ENCODE measurements around the gene KIF5A. TPM values are rescaled to one million over a fixed set of nuclear protein-coding genes. Genes with fewer than 3 reads are reported as not detected.

Gene KIF5A
- total RNA-seq, 4 donors from 2014 or later: 0.35 to 2.5 (median 1.4) TPM

DNA sequence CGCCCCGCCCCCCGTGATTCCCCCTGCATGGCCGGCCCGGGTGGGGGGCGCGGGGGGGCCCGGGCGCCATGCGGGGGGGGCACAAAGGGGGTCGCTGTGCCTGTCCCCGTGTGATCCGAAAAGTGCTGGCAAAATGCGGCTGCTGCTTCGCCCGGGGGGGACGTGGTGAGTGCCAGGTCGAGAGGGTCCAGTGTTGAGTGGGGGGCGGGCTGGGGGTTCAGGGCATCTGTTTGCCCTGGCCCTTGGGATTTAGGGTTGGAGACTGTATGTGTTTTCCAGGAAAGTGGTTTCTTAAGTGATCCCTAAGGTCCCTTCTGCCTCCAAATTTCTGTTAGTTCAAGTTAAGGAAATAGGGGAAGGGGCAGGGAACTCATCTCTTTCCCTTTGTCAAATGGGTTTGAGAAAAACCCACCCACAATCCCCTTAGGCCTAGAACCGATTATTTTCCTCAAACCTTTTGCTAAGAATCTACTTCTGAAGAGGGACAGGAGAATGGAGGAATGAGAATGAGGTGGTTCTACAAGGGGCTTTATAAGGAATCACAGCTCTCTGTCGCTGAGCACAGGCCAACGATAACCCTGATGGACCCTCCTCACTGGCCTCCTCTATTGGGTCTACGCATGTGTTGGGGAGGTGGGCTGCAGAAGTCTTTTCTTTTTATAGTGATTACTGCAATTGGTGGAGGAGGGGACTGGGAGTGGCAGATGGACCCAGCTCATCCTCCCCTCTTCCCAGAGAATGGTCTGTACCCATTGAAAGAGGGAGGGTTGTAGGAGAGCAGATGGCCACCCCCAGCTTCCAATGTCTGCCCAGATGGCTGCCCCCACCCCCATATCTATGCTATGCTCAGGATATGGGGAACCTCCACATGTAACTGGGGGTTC, 62.2 kb downstream of the KIF5A start:
- Histone ChIP-seq H3K4me1 (peaks cover 0 to 15% (median 11%) of the 10 kb centered on the region in 4 donors), H3K27me3 (no peaks in the 10 kb centered on the region), H3K27ac (peak overlapping the region; percentile 43 to 87 (median 70)), H3K9me3 (no peaks in the 10 kb centered on the region), H3K36me3 (no peaks in the 10 kb centered on the region), H3K4me3 (peak overlapping the region; percentile 48 to 66 (median 61))
- DNase-seq: no peak
- TF ChIP-seq POLR2A (IDR thresholded peaks at IDR 0.05): no peak

GRCh38 chr12:57612711-57613426, 63.0 kb downstream of the KIF5A start:
- TF ChIP-seq POLR2A (IDR thresholded peaks at IDR 0.05): no peak
- TF ChIP-seq, protein P1, sequence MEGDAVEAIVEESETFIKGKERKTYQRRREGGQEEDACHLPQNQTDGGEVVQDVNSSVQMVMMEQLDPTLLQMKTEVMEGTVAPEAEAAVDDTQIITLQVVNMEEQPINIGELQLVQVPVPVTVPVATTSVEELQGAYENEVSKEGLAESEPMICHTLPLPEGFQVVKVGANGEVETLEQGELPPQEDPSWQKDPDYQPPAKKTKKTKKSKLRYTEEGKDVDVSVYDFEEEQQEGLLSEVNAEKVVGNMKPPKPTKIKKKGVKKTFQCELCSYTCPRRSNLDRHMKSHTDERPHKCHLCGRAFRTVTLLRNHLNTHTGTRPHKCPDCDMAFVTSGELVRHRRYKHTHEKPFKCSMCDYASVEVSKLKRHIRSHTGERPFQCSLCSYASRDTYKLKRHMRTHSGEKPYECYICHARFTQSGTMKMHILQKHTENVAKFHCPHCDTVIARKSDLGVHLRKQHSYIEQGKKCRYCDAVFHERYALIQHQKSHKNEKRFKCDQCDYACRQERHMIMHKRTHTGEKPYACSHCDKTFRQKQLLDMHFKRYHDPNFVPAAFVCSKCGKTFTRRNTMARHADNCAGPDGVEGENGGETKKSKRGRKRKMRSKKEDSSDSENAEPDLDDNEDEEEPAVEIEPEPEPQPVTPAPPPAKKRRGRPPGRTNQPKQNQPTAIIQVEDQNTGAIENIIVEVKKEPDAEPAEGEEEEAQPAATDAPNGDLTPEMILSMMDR (IDR thresholded peaks at IDR 0.05): no peak
- DNase-seq: no peak
- H3K27ac ChIP-seq: no peak overlapping the region
- H3K4me3 ChIP-seq: no peak overlapping the region
- peaks cover 0 to 15% (median 11%) of the 10 kb centered on the region in 4 donors for H3K4me1 ChIP-seq
- H3K9me3 ChIP-seq: no peaks in the 10 kb centered on the region
- no peaks in the 10 kb centered on the region for H3K27me3 ChIP-seq
- H3K36me3 ChIP-seq: no peaks in the 10 kb centered on the region

DNA sequence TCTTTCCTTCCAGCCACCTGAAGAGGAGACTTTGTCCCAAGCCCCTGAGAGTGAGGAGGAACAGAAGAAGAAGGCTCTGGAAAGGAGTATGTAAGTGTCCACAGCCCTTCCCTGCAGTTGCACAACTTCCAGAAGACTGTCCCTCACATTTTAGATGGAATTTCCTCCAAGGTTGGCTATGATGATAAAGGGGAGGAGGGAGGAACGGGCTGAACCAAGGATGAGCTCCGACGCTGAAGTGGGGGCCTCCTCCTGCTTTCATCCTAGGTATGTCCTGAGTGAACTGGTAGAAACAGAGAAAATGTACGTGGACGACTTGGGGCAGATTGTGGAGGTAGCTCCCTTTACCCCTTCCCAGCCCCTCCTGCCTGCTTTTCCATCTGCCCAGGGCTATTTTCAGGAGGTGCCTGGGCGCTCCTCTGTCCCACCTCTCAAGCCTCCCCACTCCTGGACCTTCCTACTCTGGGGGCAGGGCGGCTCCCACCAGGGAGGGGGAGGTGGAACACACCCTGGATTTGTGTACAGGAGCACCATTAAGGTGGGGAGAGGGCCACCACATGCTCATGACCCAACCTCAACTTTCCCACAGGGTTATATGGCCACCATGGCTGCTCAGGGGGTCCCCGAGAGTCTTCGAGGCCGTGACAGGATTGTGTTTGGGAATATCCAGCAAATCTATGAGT, 63.7 kb downstream of the KIF5A start:
- TF ChIP-seq, protein P1 (IDR thresholded peaks at IDR 0.05): no peak
- no peak for TF ChIP-seq POLR2A (IDR thresholded peaks at IDR 0.05)
- no peak for DNase-seq
- no peaks in the 10 kb centered on the region for H3K36me3 ChIP-seq
- H3K27me3 ChIP-seq: no peaks in the 10 kb centered on the region
- H3K4me3 ChIP-seq: no peak overlapping the region
- H3K9me3 ChIP-seq: no peaks in the 10 kb centered on the region
- H3K4me1 ChIP-seq: peaks cover 0 to 15% (median 11%) of the 10 kb centered on the region in 4 donors
- H3K27ac ChIP-seq: no peak overlapping the region

GRCh38 chr12:57614178-57614947, 64.5 kb downstream of the KIF5A start:
- no peak overlapping the region for H3K27ac ChIP-seq
- peak in 2 of 3 donors; percentile 64 to 73 for DNase-seq
- no peak overlapping the region for H3K4me3 ChIP-seq
- no peaks in the 10 kb centered on the region for H3K36me3 ChIP-seq
- peaks cover 0 to 17% (median 12%) of the 10 kb centered on the region in 4 donors for H3K4me1 ChIP-seq
- no peak for TF ChIP-seq POLR2A (IDR thresholded peaks at IDR 0.05)
- TF ChIP-seq, protein P1 (IDR thresholded peaks at IDR 0.05): no peak
- no peaks in the 10 kb centered on the region for H3K9me3 ChIP-seq
- H3K27me3 ChIP-seq: peaks cover 0 to 4% of the 10 kb centered on the region in 2 donors

DNA sequence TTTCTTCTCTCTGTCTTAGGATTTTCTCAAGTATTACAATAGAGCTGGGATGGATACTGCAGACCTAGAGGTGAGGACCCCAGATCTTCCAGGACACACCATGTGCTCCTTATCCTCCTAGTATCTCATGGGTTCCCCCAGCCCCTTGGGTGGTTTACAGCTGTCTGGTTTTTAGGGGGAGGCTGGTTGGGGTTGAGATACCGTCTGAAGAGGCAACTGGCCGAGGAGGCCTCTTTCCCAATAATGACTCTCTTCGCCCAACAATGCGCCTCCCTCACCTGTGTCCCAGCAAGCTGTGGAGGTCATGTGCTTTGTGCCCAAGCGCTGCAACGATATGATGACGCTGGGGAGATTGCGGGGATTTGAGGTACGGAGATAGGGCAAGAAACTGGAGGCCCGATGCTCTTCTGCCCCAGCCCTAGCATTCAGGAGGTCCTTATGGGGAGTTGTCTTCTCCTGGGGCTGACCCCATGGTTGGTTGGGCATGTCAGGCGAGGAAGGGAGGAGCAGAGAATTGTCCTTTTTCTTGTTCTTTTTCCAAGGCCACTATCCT, 65.2 kb downstream of the KIF5A start:
- peaks cover 0 to 23% (median 14%) of the 10 kb centered on the region in 4 donors for H3K4me1 ChIP-seq
- H3K9me3 ChIP-seq: no peaks in the 10 kb centered on the region
- no peak for TF ChIP-seq POLR2A (IDR thresholded peaks at IDR 0.05)
- TF ChIP-seq, protein P1 (IDR thresholded peaks at IDR 0.05): no peak
- peaks cover 0 to 10% of the 10 kb centered on the region in 2 donors for H3K27me3 ChIP-seq
- H3K36me3 ChIP-seq: no peaks in the 10 kb centered on the region
- H3K4me3 ChIP-seq: no peak overlapping the region
- no peak overlapping the region for H3K27ac ChIP-seq
- DNase-seq: no peak

All from Peyer's patch (tissue), 4 donors.